HepG2 (cell line): ENCODE measurements around the gene TGM2. TPM values are rescaled to one million over a fixed set of nuclear protein-coding genes. Genes with fewer than 3 reads are reported as not detected.
A peak's percentile ranks its signal among the peaks of the same experiment; 100 is the strongest.

Source experiments
- ATRX ChIP-seq: sonication (generic); formaldehyde crosslinking; IDR thresholded peaks from 2 replicates; pipeline ENCODE4 v1.4.0; 2020; ENCODE audit warnings: missing genetic modification reagents, borderline replicate concordance
- FLYWCH1 ChIP-seq: sonication (generic); formaldehyde crosslinking; IDR thresholded peaks from 2 replicates; pipeline ENCODE4 v1.8.1; 2023; ENCODE audit warnings: mild to moderate bottlenecking, missing genetic modification reagents
- FOXM1 ChIP-seq: sonication (generic); formaldehyde crosslinking; IDR thresholded peaks from 2 replicates; pipeline ENCODE4 v1.5.0; 2020; ENCODE audit warnings: missing genetic modification reagents
- GPBP1L1 ChIP-seq: sonication (generic); formaldehyde crosslinking; IDR thresholded peaks from 2 replicates; pipeline ENCODE4 v1.5.0; 2020; ENCODE audit warnings: mild to moderate bottlenecking, missing genetic modification reagents
- GRHL1 ChIP-seq: sonication (generic); formaldehyde crosslinking; conservative IDR thresholded peaks from 2 replicates; pipeline ENCODE4 v1.8.0; 2022; ENCODE audit warnings: missing genetic modification reagents
- KDM5A ChIP-seq: fragments of 200-600 bp; sonication (generic); IDR thresholded peaks from 2 replicates; pipeline ENCODE4 v1.7.0; 2018; ENCODE audit warnings: antibody characterized with exemption, mild to moderate bottlenecking, low read length, borderline replicate concordance
- MBD4 ChIP-seq: IDR thresholded peaks from 2 replicates; pipeline ENCODE4 v1.6.1; 2012; ENCODE audit warnings: low read length, inconsistent platforms, borderline replicate concordance
- PBX2 ChIP-seq: IDR thresholded peaks from 2 replicates; pipeline ENCODE4 v1.6.1; 2016; ENCODE audit warnings: control low read depth
- RBAK ChIP-seq: sonication (generic); formaldehyde crosslinking; IDR thresholded peaks from 2 replicates; pipeline ENCODE4 v1.5.1; 2020; ENCODE audit warnings: mild to moderate bottlenecking, missing genetic modification reagents
- SMAD1 ChIP-seq: sonication (generic); formaldehyde crosslinking; IDR thresholded peaks from 2 replicates; pipeline ENCODE4 v1.4.0; 2020; ENCODE audit warnings: missing genetic modification reagents, low read depth, mild to moderate bottlenecking, borderline replicate concordance
- SP1 ChIP-seq, 2 experiments: fragments of 450-650 bp in 1 of 2; sonication (generic) in 1 of 2; formaldehyde crosslinking in 1 of 2; IDR thresholded peaks; 2 replicates each; pipeline versions ENCODE4 v1.4.0 to v1.6.1; 2016 to 2020; ENCODE audit warnings: missing genetic modification reagents in 1 of 2
- SPEN ChIP-seq: sonication (generic); formaldehyde crosslinking; IDR thresholded peaks from 2 replicates; pipeline ENCODE4 v1.5.1; 2020; ENCODE audit warnings: low read depth, mild to moderate bottlenecking, missing genetic modification reagents
- WIZ ChIP-seq: sonication (generic); formaldehyde crosslinking; IDR thresholded peaks from 2 replicates; pipeline ENCODE4 v1.5.1; 2020; ENCODE audit warnings: mild to moderate bottlenecking, missing genetic modification reagents
- YY1 ChIP-seq: IDR thresholded peaks from 2 replicates; pipeline ENCODE4 v1.6.1; 2011; ENCODE audit warnings: low read length, low read depth, moderate library complexity, mild to moderate bottlenecking; ENCODE audit not compliant: insufficient read depth, insufficient replicate concordance
- ZNF276 ChIP-seq: sonication (generic); formaldehyde crosslinking; IDR thresholded peaks from 2 replicates; pipeline ENCODE4 v1.4.0; 2020; ENCODE audit warnings: mild to moderate bottlenecking, low read depth, missing genetic modification reagents
- ZNF317 ChIP-seq: sonication (generic); formaldehyde crosslinking; IDR thresholded peaks from 2 replicates; pipeline ENCODE4 v1.5.0; 2020; ENCODE audit warnings: mild to moderate bottlenecking, missing genetic modification reagents
- ZNF337 ChIP-seq: sonication (generic); formaldehyde crosslinking; IDR thresholded peaks from 2 replicates; pipeline ENCODE4 v1.5.1; 2020; ENCODE audit warnings: missing genetic modification reagents, low read depth, mild to moderate bottlenecking, borderline replicate concordance
- ZNF33B ChIP-seq: sonication (generic); formaldehyde crosslinking; IDR thresholded peaks from 2 replicates; pipeline ENCODE4 v1.5.1; 2020; ENCODE audit warnings: mild to moderate bottlenecking, missing genetic modification reagents
- ZNF549 ChIP-seq: sonication (generic); formaldehyde crosslinking; IDR thresholded peaks from 2 replicates; pipeline ENCODE4 v1.5.0; 2020; ENCODE audit warnings: missing genetic modification reagents
- ZNF556 ChIP-seq: sonication (generic); formaldehyde crosslinking; IDR thresholded peaks from 2 replicates; pipeline ENCODE4 v1.4.0; 2020; ENCODE audit warnings: mild to moderate bottlenecking, missing genetic modification reagents, borderline replicate concordance
- ZNF569 ChIP-seq: sonication (generic); formaldehyde crosslinking; IDR thresholded peaks from 2 replicates; pipeline ENCODE4 v1.5.0; 2020; ENCODE audit warnings: mild to moderate bottlenecking, missing genetic modification reagents, moderate library complexity, borderline replicate concordance
- ZNF598 ChIP-seq: sonication (generic); formaldehyde crosslinking; IDR thresholded peaks from 2 replicates; pipeline ENCODE4 v1.5.1; 2020; ENCODE audit warnings: mild to moderate bottlenecking, missing genetic modification reagents, borderline replicate concordance
- ZNF749 ChIP-seq: sonication (generic); formaldehyde crosslinking; IDR thresholded peaks from 2 replicates; pipeline ENCODE4 v1.8.0; 2022; ENCODE audit warnings: mild to moderate bottlenecking, missing genetic modification reagents, moderate library complexity, borderline replicate concordance
- ZSCAN25 ChIP-seq: sonication (generic); formaldehyde crosslinking; IDR thresholded peaks from 2 replicates; pipeline ENCODE4 v1.8.0; 2022; ENCODE audit warnings: mild to moderate bottlenecking, missing genetic modification reagents
- polyA plus RNA-seq, 8 experiments: library from polyadenylated mRNA; depleted of rRNA in 3 of 8; stranded (reverse) in 7 of 8; unstranded in 1 of 8; fragments of >200 nt; fragmentation: Illumina TruSeq in 4 of 8; extraction: Trizol in 4 of 8; gene quantifications; 2 replicates each; pipeline versions ENCODE4 v1.2.1 to v1.2.3, GENCODE V29; 2011 to 2016; ENCODE audit warnings: low read depth in 4 of 8, missing spikeins in 1 of 8, mixed read lengths in 1 of 8; ENCODE audit not compliant: insufficient read depth in 1 of 8
- total RNA-seq, 5 experiments: library from RNA; depleted of rRNA; stranded (reverse); fragments of >200 nt; fragmentation: Illumina TruSeq; extraction: Trizol; gene quantifications; 2 replicates each; pipeline ENCODE4 v1.2.3, GENCODE V29; 2016; ENCODE audit warnings: low read depth in 1 of 5

TGM2 gene
- total and polyA plus RNA-seq, 2 of the 13 experiments (the other 11 are each of a cell fraction or from before 2014, with no cell fraction given) = 4.2 to 46.4 TPM

- TF ChIP-seq SMAD1 (no peak), FOXM1 (CRISPR knock-in tag) (no peak), ZNF276 (CRISPR knock-in tag) (peak; percentile 76; the same call in 1 of the 2 replicates), ATRX (no peak), ZNF598 (CRISPR knock-in tag) (peak; percentile 8; the same call in 1 of the 2 replicates), ZNF569 (no peak), ZSCAN25 (CRISPR knock-in tag) (peak; percentile 73; the same call in 1 of the 2 replicates), ZNF749 (CRISPR knock-in tag) (peak; percentile 41; the same call in 1 of the 2 replicates), MBD4 (no peak), ZNF33B (no peak), SPEN (CRISPR knock-in tag) (peak; percentile 94), ZNF556 (CRISPR knock-in tag) (peak; percentile 81), RBAK (CRISPR knock-in tag) (peak; percentile 65; the same call in 1 of the 2 replicates), ZNF337 (CRISPR knock-in tag) (peak; percentile 84; the same call in 1 of the 2 replicates), WIZ (CRISPR knock-in tag) (peak; percentile 75; the same call in 1 of the 2 replicates), YY1 (peak; percentile 81), KDM5A (no peak), ZNF317 (peak; percentile 91), PBX2 (CRISPR knock-in tag) (peak; percentile 83), ZNF549 (CRISPR knock-in tag) (no peak), FLYWCH1 (CRISPR knock-in tag) (no peak), GRHL1 (no peak), GPBP1L1 (CRISPR knock-in tag) (no peak), SP1 (IDR thresholded peaks at IDR 0.05) (no peak), SP1 (CRISPR knock-in tag; IDR thresholded peaks at IDR 0.05) (peak; percentile 83)
These were observed 21.8 kb downstream of the TGM2 start (continued) for GRCh38 chr20:38143238-38143645.
